WTC11 (cell line): ENCODE measurements around the gene VPS35L.

ENCODE experiments used
- CBFB ChIP-seq: sonication (generic); formaldehyde crosslinking; IDR thresholded peaks from 2 replicates; pipeline ENCODE4 v1.8.1; 2022; ENCODE audit warnings: mild to moderate bottlenecking, low read depth, missing genetic modification reagents
- KAT7 ChIP-seq: sonication (generic); formaldehyde crosslinking; IDR thresholded peaks from 2 replicates; pipeline ENCODE4 v1.8.1; 2023; ENCODE audit warnings: missing genetic modification reagents, mild to moderate bottlenecking, borderline replicate concordance
- NR2C2 ChIP-seq: sonication (generic); formaldehyde crosslinking; IDR thresholded peaks from 2 replicates; pipeline ENCODE4 v1.8.0; 2022; ENCODE audit warnings: mild to moderate bottlenecking, missing genetic modification reagents
- RORB ChIP-seq: fragments of 250-450 bp; sonication (Bioruptor Pico); IDR thresholded peaks from 2 replicates; pipeline ENCODE4 v1.9.0; 2021; ENCODE audit warnings: mild to moderate bottlenecking
- SMAD4 ChIP-seq: sonication (generic); formaldehyde crosslinking; IDR thresholded peaks from 2 replicates; pipeline ENCODE4 v1.8.0; 2022; ENCODE audit warnings: mild to moderate bottlenecking, missing genetic modification reagents
- SP1 ChIP-seq: sonication (generic); formaldehyde crosslinking; conservative IDR thresholded peaks from 2 replicates; pipeline ENCODE4 v1.8.1; 2022; ENCODE audit warnings: missing genetic modification reagents
- TF ChIP-seq, protein P1 (sequence below): fragments of 200-600 bp; IDR thresholded peaks from 2 replicates; pipeline ENCODE4 v1.8.0; 2022; ENCODE audit warnings: antibody characterized with exemption
- TF ChIP-seq, protein P2 (sequence below): sonication (generic); formaldehyde crosslinking; IDR thresholded peaks from 2 replicates; pipeline ENCODE4 v1.8.1; 2022; ENCODE audit warnings: missing genetic modification reagents, borderline replicate concordance
- TF ChIP-seq, protein P3 (sequence below): sonication (generic); formaldehyde crosslinking; IDR thresholded peaks from 2 replicates; pipeline ENCODE4 v1.8.0; 2022; ENCODE audit warnings: mild to moderate bottlenecking, missing genetic modification reagents
- TF ChIP-seq, protein P4 (sequence below): sonication (generic); formaldehyde crosslinking; IDR thresholded peaks from 2 replicates; pipeline ENCODE4 v1.8.1; 2023; ENCODE audit warnings: mild to moderate bottlenecking, missing genetic modification reagents, moderate library complexity
- TF ChIP-seq, protein P5 (sequence below): sonication (generic); formaldehyde crosslinking; IDR thresholded peaks from 2 replicates; pipeline ENCODE4 v1.8.1; 2023; ENCODE audit warnings: mild to moderate bottlenecking, missing genetic modification reagents

DNA sequence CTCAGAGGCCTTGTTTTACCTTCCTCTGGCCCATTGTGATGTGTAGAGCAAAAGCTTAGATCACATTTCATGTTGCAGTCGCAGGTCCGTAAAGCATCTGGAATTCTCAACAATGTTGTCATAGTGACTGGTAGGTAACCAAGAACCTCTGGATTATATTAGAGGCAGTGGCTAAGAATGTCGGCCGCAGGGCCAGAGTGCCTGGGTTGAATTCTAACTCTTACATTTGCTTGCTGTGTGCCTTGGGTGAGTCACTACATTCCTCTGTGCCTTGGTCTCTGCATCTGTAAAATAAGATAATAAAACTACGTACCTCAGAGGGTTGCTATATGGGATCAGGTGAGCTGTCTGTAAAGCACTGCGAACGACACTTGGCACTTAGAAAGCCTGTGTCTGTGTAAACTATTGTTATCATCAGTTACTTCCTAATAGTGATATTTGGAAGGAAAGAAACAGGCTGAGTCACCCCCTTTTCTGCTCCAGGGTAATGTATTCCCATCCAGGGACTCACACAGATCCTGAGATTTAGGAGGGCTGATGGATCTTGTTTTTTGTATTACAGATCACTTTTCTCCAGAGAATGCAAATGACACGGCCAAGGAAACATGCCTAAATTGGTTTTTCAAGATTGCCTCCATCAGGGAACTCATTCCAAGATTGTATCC lies 52.2 kb downstream of the VPS35L start:
- no peak for TF ChIP-seq SMAD4 (CRISPR knock-in tag)
- TF ChIP-seq, protein P1, sequence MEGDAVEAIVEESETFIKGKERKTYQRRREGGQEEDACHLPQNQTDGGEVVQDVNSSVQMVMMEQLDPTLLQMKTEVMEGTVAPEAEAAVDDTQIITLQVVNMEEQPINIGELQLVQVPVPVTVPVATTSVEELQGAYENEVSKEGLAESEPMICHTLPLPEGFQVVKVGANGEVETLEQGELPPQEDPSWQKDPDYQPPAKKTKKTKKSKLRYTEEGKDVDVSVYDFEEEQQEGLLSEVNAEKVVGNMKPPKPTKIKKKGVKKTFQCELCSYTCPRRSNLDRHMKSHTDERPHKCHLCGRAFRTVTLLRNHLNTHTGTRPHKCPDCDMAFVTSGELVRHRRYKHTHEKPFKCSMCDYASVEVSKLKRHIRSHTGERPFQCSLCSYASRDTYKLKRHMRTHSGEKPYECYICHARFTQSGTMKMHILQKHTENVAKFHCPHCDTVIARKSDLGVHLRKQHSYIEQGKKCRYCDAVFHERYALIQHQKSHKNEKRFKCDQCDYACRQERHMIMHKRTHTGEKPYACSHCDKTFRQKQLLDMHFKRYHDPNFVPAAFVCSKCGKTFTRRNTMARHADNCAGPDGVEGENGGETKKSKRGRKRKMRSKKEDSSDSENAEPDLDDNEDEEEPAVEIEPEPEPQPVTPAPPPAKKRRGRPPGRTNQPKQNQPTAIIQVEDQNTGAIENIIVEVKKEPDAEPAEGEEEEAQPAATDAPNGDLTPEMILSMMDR: no peak
- TF ChIP-seq, protein P2, sequence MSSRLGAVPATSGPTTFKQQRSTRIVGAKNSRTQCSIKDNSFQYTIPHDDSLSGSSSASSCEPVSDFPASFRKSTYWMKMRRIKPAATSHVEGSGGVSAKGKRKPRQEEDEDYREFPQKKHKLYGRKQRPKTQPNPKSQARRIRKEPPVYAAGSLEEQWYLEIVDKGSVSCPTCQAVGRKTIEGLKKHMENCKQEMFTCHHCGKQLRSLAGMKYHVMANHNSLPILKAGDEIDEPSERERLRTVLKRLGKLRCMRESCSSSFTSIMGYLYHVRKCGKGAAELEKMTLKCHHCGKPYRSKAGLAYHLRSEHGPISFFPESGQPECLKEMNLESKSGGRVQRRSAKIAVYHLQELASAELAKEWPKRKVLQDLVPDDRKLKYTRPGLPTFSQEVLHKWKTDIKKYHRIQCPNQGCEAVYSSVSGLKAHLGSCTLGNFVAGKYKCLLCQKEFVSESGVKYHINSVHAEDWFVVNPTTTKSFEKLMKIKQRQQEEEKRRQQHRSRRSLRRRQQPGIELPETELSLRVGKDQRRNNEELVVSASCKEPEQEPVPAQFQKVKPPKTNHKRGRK (CRISPR knock-in tag): no peak
- no peak for TF ChIP-seq NR2C2 (CRISPR knock-in tag)
- no peak for TF ChIP-seq KAT7 (CRISPR knock-in tag)
- TF ChIP-seq, protein P3, sequence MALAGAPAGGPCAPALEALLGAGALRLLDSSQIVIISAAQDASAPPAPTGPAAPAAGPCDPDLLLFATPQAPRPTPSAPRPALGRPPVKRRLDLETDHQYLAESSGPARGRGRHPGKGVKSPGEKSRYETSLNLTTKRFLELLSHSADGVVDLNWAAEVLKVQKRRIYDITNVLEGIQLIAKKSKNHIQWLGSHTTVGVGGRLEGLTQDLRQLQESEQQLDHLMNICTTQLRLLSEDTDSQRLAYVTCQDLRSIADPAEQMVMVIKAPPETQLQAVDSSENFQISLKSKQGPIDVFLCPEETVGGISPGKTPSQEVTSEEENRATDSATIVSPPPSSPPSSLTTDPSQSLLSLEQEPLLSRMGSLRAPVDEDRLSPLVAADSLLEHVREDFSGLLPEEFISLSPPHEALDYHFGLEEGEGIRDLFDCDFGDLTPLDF (CRISPR knock-in tag): no peak
- TF ChIP-seq, protein P4, sequence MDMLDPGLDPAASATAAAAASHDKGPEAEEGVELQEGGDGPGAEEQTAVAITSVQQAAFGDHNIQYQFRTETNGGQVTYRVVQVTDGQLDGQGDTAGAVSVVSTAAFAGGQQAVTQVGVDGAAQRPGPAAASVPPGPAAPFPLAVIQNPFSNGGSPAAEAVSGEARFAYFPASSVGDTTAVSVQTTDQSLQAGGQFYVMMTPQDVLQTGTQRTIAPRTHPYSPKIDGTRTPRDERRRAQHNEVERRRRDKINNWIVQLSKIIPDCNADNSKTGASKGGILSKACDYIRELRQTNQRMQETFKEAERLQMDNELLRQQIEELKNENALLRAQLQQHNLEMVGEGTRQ (CRISPR knock-in tag): no peak
- no peak for TF ChIP-seq SP1 (CRISPR knock-in tag)
- no peak for TF ChIP-seq CBFB (CRISPR knock-in tag)
- no peak for TF ChIP-seq RORB (CRISPR knock-in tag)
- TF ChIP-seq, protein P5, sequence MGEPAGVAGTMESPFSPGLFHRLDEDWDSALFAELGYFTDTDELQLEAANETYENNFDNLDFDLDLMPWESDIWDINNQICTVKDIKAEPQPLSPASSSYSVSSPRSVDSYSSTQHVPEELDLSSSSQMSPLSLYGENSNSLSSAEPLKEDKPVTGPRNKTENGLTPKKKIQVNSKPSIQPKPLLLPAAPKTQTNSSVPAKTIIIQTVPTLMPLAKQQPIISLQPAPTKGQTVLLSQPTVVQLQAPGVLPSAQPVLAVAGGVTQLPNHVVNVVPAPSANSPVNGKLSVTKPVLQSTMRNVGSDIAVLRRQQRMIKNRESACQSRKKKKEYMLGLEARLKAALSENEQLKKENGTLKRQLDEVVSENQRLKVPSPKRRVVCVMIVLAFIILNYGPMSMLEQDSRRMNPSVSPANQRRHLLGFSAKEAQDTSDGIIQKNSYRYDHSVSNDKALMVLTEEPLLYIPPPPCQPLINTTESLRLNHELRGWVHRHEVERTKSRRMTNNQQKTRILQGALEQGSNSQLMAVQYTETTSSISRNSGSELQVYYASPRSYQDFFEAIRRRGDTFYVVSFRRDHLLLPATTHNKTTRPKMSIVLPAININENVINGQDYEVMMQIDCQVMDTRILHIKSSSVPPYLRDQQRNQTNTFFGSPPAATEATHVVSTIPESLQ (CRISPR knock-in tag): no peak
